HG03565 (cell line): Measurements from ENCODE around the gene CTNNA2.

ENCODE experiments used
- ATAC-seq: cut with Tn5 transposase; IDR thresholded peaks from one replicate; pipeline ENCODE4 v1.9.1; 2021; ENCODE audit warnings: mild to moderate bottlenecking, moderate library complexity; ENCODE audit not compliant: unreplicated experiment

CTNNA2 gene

GRCh38 chr2:80247339-80247738 lies 734.5 kb downstream of the CTNNA2 start:
- ATAC-seq, result no peak

GRCh38 chr2:80248146-80248545 lies 735.3 kb downstream of the CTNNA2 start:
- ATAC-seq, result no peak

- ATAC-seq, result no peak
Observed at GRCh38 chr2:80252294-80252986, 739.6 kb downstream of the CTNNA2 start.

- no peak for ATAC-seq
Observed at GRCh38 chr2:80255918-80256781, 743.3 kb downstream of the CTNNA2 start.

GRCh38 chr2:80256782-80257167 lies 743.9 kb downstream of the CTNNA2 start:
- no peak for ATAC-seq

- no peak for ATAC-seq
Observed at GRCh38 chr2:80257450-80257849, 744.6 kb downstream of the CTNNA2 start.

GRCh38 chr2:80258341-80258740 lies 745.5 kb downstream of the CTNNA2 start:
- ATAC-seq, result no peak

- no peak for ATAC-seq
Observed at GRCh38 chr2:80258793-80259192, 745.9 kb downstream of the CTNNA2 start.

- ATAC-seq, result no peak
Observed at GRCh38 chr2:80259292-80259691, 746.4 kb downstream of the CTNNA2 start.

- ATAC-seq, result no peak
Observed at GRCh38 chr2:80266231-80266630, 753.4 kb downstream of the CTNNA2 start.

- no peak for ATAC-seq
Observed at GRCh38 chr2:80269806-80270205, 757.0 kb downstream of the CTNNA2 start.

GRCh38 chr2:80280598-80280997 lies 767.7 kb downstream of the CTNNA2 start:
- ATAC-seq, result no peak

GRCh38 chr2:80281049-80281448 lies 768.2 kb downstream of the CTNNA2 start:
- ATAC-seq, result no peak

- ATAC-seq, result no peak
Observed at GRCh38 chr2:80288576-80288975, 775.7 kb downstream of the CTNNA2 start.

- no peak for ATAC-seq
Observed at GRCh38 chr2:80291656-80292055, 778.8 kb downstream of the CTNNA2 start.

- ATAC-seq, result no peak
Observed at GRCh38 chr2:80292474-80292873, 779.6 kb downstream of the CTNNA2 start.

GRCh38 chr2:80293039-80293438 lies 780.2 kb downstream of the CTNNA2 start:
- ATAC-seq, result no peak

GRCh38 chr2:80298954-80299353 lies 786.1 kb downstream of the CTNNA2 start:
- ATAC-seq, result no peak

GRCh38 chr2:80299661-80300060 lies 786.8 kb downstream of the CTNNA2 start:
- ATAC-seq, result no peak

- no peak for ATAC-seq
Observed at GRCh38 chr2:80300346-80300745, 787.5 kb downstream of the CTNNA2 start.

GRCh38 chr2:80300954-80301353 lies 788.1 kb downstream of the CTNNA2 start:
- ATAC-seq, result no peak

- no peak for ATAC-seq
Observed at GRCh38 chr2:80302001-80302313, 789.1 kb downstream of the CTNNA2 start.
